M059J (cell line): Measurements from ENCODE around the gene PNPO. TPM values are rescaled to one million over a fixed set of nuclear protein-coding genes. Genes with fewer than 3 reads are reported as not detected.
"Not testable (repeated sequence)": the region's sequence is repeated elsewhere in the genome, so short reads cannot be mapped to it uniquely, and the experiment has no call there.

Source experiments
- DNase-seq: peaks from one replicate; pipeline ENCODE4 v3.0.0-alpha.2; 2012; ENCODE audit warnings: low read depth
- total RNA-seq: library from RNA; depleted of rRNA; stranded (reverse); fragments of >200 nt; shearing (Covaris generic); gene quantifications from 2 replicates; pipeline ENCODE4 v1.2.3, GENCODE V29; 2014

PNPO gene
- total RNA-seq, 1 experiment from 2014 or later = 54.2 TPM

- DNase-seq = no peak
These were observed 33.9 kb downstream of the PNPO start for GRCh38 chr17:47975189-47975822.

DNA sequence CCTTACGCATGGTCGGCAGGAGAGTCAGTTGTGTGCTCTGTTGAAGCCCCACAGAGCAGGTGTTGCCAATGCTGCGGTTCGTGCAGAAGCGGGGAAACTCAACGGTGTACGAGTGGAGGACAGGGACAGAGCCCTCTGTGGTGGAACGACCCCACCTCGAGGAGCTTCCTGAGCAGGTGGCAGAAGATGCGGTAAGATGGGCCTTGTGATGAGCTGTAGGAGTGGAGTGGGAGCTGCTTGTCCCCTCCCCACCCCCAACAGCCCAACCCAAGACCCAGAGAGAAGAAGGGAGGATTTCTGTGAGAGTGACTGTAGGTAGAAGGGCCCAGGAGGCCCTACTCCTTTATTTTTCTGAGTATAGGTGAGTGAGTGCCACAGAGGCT is 34.4 kb downstream of the PNPO start:
- no peak for DNase-seq

DNA sequence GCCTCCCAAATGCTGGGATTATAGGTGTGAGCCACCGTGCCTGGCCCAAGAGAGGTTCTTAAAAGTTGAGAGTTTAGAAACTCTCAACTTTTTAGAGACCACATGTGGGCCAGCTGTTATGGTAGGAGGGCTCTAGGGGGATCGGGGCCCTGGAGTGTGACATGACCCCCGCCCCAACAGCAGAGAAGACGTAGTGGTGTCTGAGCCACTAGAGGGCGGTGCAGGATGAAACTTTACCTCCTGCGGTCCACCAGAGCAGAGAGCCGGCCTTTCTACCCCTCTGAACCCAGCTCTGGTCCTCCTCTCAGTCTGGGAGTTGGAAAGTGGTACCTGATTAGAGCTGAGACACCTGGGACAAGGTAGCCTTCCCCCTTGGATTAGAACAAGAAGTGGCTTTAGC is 37.0 kb downstream of the PNPO start:
- DNase-seq = peak; percentile 46

DNA sequence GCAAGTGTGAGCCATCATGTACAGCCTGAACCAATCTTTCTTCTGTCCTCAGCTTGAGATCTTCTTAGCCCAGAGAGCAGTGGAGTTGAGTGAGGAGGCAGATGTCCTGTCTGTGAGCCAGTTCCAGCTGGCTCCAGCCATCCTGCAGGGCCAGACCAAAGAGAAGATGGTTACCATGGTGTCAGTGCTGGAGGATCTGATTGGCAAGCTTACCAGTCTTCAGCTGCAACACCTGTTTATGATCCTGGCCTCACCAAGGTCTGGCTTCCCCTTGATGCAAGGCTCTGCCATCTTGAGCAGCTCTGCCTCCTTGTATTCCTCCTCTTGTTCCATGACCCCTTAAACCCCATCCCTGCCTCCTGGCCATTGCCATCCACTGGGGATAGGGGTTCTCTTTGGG is 39.2 kb downstream of the PNPO start:
- DNase-seq = no peak

GRCh38 chr17:47981462-47981861 is 40.1 kb downstream of the PNPO start:
- DNase-seq = no peak

DNA sequence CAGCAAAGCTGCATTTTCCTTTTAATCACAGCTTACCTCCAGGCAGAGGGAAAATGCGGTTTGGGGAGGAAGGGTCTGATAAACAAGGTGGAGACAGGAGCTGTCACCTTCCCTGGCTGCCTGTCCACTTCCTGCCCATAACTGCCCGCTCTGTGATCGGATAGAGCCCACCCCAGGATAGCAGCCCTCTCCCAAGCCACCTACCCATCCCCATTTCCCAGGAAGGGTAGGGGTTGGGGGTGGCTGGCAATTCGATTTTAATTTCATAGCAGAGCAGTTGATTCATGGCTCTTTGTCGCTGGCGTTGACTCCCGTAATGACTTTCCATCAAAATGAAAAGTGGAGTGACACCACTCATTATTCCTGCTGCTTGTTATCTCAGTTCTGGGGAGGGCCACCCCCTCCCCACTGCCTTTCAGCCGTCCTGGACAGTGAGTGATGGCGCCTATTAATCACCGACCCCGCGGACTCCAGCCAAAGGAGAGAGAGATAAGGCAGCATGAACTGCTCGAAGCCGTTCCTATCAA is 40.8 kb downstream of the PNPO start:
- no peak for DNase-seq

DNA sequence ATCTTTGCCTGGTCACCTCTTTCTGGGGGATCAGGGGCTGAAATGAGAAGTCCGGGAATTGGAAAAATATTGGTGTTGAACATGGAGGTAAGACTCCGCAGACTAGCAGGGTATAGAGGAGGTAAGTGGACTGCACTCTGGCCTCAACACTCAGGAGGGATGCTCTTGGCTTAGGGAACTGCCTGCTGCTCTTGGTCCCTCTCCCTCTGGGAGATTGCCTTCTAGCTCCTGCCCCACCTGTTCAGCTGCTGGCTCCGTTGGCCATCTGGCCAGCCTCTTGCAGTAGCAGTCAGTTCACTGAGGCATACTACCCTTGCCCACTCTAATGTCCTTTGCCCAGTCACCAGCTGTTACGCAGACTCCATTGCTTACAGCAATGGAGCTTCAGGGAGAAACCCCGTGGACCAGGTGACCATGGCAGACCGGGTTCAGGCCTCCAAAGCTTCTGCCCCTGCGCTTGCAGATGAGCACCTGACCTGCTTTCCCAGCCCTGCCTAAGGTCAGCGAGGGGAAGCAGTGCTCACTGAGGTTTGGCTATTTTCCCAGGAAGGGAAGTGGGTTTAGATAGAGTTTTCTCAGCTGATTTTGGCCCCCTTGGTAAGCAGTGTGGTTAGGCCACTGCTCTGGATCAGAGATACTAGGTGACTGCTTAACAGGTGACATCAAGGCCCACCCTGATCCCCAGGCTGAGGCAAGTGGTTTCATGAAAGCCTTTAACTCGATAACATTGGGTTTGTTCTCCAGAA is 41.4 kb downstream of the PNPO start:
- DNase-seq = no peak

- DNase-seq = no peak
These were observed 42.3 kb downstream of the PNPO start for GRCh38 chr17:47983492-47984223.

- no peak for DNase-seq
These were observed 45.1 kb downstream of the PNPO start for GRCh38 chr17:47986520-47986919.

- peak; percentile 79 for DNase-seq
These were observed 46.0 kb downstream of the PNPO start for GRCh38 chr17:47987240-47987835.

DNA sequence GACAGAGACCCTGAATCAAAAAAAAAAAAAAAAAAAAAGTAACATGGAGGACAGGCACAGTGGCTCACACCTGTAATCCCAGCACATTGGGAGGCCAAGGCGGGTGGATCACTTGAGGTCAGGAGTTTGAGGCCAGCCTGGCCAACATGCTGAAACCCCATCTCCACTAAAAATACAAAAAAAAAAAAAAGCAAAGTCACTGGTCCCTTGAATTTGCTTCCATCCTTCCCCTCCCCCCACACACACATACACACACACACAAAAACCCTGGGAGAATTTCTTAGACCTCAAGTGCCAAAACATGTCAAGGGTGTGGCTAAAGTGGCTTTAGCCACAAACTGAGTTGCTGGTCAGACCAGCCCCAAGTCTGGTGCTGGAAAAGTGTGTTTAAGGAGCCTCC is 47.1 kb downstream of the PNPO start:
- DNase-seq = not testable (repeated sequence)

DNA sequence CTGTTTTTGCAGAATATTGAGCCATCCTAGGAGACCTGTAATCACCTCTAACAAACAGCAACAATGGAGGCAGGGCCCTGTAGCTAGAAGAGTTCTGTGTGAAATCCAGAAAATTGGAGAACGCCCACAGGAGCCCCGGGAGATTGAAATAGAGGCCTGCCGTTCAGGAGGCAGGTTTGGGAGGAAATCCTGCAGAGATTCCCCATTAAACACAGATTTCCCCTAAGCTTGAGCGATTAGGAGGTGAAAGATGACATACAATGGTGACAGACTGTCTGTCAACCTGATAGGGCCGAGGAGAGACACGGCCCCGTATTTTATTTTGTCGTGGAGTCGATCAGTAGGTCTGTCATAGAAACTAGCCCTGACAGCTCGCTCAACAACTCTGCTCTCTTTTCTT is 47.8 kb downstream of the PNPO start:
- no peak for DNase-seq

- DNase-seq = no peak
These were observed 48.3 kb downstream of the PNPO start for GRCh38 chr17:47989700-47990099.

GRCh38 chr17:47990962-47991731 is 49.8 kb downstream of the PNPO start:
- DNase-seq = no peak

DNA sequence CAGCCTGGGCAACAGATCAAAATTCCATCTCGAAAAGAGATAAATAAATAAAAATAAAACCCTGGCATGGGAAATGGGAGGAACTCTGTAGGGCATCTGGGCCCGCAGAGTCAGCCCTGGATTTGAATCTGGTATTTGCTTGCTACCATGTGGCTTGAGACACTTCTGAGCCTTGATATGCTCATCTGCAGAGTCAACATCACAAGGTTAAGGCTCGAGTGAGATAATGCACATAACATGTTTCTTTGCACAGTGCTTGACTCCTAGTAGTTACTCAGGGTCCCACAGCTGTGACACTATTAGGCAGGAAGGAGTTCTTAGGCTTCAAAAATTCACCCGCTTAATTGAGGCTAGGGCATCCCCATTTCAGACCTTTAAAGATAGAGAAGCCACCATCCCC is 50.8 kb downstream of the PNPO start:
- no peak for DNase-seq

- no peak for DNase-seq
These were observed 51.7 kb downstream of the PNPO start for GRCh38 chr17:47993031-47993564.

- DNase-seq = no peak
These were observed 52.6 kb downstream of the PNPO start for GRCh38 chr17:47993964-47994363.

GRCh38 chr17:47994724-47995123 is 53.4 kb downstream of the PNPO start:
- no peak for DNase-seq

- DNase-seq = no peak
These were observed 54.0 kb downstream of the PNPO start for GRCh38 chr17:47995241-47995935.

DNA sequence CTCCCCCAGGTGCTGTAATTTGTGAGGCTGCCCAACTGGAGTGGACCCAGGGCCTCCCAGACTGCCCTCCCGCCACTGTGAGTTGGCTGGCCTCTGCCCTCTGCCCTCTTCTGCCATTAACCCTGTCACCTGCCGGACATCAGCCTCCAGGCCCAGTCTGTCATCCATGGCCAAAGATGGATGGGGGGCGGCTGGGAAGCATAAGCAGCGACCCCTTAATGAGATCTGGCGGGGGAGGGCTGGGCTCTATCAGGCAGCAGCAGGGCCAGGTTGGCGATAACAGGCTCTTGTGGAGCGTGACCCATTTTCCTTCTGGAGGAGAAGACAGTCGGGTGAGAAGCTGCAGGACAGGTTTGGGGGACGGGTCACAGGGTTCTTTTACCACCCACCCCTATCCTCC is 54.8 kb downstream of the PNPO start:
- DNase-seq = no peak

GRCh38 chr17:47997586-47997985 is 56.2 kb downstream of the PNPO start:
- no peak for DNase-seq
